Astrocyte (in vitro differentiated cells and primary cell): ENCODE measurements around the gene DCUN1D3.

Experiments
- CTCF ChIP-seq: IDR thresholded peaks from 2 replicates; pipeline ENCODE4 v1.5.1; 2011; ENCODE audit warnings: low read depth, mild to moderate bottlenecking, inconsistent platforms, low read length, moderate library complexity; ENCODE audit not compliant: insufficient read depth
- EZH2 ChIP-seq: IDR thresholded peaks from 2 replicates; pipeline ENCODE4 v1.6.1; 2012; ENCODE audit warnings: mild to moderate bottlenecking, low read length, inconsistent platforms; ENCODE audit not compliant: insufficient read depth

GRCh38 chr16:20807862-20808261 is 92.3 kb downstream of the DCUN1D3 start:
- no peak for TF ChIP-seq CTCF
- no peak for TF ChIP-seq EZH2
